Ramos (cell line): ENCODE data around the gene CLMN.
"Not testable (repeated sequence)": the region's sequence is repeated elsewhere in the genome, so short reads cannot be mapped to it uniquely, and the experiment has no call there.

ENCODE experiments used
- in situ Hi-C: fragments of 300-500 bp; cut with MboI; formaldehyde crosslinking; loops from one replicate; pipeline ENCODE4 v1.14.3; 2022; ENCODE audit warnings: low sequenced_read_pairs; ENCODE audit not compliant: unreplicated experiment

CLMN gene

GRCh38 chr14:95291859-95292542, 27.7 kb downstream of the CLMN start:
- in situ Hi-C loops, result no loop called here

DNA sequence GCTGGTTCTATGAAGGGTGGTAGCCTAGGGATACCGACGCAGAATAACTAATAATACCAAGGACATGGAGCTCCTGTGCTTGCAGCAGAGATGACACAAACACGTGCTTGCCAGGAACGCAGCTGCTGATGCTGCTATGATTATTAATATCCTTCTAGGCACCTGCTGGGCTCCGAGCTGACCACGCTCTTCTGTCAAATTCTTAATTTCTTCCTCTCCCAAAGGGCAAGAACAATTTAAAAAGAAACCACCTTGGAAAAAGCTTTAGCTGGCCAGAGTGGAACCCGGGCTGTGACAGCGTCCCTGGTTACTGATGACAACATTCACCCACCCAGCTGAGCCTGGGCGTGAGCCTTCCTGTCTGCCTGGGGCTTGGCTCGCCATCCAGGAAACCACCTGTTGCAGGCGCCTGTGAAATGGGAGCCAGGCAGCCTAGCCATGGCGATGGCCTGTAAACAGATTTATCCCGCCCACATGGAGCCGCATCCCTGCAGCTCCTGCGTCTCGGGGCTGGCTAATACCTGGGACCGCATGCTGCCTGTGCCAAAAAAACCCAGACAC, 28.8 kb downstream of the CLMN start:
- in situ Hi-C loops, result no loop called here

DNA sequence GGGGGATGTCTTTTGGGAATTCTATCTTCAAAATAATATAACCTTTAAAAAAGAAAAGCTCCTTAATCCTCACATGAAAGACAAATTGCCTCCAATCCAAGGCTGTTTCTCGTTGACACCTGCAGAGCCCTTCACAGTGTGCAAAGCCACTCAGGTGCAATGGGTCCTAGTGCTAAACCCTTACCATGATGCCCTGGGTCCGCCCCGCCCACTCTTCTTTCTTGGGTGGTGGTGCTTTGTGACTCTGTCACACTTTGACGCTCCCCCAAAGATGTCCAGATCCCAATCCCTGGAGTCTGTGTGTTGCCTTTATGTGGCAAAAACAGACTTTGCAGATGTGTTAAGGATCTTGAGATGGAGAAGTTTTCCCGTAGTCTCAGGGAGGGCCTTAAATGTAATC, 29.7 kb downstream of the CLMN start:
- in situ Hi-C loops, result no loop called here

DNA sequence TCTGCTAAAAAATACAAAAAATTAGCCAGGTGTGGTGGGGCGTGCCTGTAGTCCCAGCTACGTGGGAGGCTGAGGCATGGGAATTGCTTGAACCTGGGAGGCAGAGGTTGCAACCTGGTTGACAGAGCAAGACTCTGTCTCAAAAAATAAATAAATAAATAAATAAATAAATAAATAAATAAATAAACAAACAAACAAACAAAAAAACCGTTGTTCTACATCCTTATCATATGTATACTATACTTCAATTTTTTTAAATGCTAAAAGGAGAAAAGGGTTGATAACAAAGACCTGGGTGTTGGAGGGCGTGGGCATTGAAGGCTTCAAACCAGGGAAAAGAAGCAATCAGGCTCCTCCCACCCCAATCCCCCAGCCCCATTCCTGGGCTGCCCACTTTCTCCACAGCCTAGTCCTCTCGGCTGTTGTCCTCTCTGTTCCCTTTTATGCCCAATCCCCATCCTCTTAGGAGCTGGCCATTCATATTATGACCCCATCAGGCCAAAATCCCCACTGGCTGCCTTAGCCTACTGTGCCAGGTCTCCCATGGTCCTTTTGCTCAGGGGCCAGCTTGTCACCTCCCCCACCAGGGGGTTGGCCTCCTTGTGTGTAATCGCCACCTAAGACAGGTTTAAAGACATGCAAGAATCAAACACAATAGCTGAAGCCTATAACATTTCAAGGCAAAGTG, 30.2 kb downstream of the CLMN start:
- in situ Hi-C loops, result no loop called here

DNA sequence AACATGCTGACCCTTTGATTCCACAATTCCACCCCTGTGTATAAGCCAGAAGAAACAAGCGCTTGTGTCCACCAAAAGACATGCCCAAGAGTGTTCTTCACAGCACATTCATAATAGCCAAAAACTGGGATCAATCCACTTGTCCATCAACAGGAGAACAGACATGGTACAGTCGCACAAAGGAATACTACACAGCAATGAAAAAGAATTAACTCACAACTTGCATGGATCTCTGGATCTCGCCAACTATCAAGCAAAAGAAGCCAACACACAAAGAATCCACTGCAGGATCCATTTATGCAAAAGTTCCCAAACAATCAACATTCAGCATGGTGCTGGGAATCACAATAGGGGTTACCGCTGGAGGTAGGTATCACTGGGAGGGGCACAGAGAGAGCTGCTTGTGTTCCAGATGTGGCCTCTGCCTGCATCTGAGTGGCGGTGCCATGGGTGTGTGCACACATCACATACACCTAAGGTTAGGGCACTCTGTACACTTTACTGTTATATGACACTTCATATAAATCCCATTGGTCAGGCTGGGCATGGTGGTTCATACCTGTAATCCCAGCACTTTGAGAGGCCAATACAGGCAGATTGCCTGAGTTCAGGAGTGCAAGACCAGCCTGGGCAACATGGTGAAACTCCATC, 30.9 kb downstream of the CLMN start:
- in situ Hi-C loops, result no loop called here

DNA sequence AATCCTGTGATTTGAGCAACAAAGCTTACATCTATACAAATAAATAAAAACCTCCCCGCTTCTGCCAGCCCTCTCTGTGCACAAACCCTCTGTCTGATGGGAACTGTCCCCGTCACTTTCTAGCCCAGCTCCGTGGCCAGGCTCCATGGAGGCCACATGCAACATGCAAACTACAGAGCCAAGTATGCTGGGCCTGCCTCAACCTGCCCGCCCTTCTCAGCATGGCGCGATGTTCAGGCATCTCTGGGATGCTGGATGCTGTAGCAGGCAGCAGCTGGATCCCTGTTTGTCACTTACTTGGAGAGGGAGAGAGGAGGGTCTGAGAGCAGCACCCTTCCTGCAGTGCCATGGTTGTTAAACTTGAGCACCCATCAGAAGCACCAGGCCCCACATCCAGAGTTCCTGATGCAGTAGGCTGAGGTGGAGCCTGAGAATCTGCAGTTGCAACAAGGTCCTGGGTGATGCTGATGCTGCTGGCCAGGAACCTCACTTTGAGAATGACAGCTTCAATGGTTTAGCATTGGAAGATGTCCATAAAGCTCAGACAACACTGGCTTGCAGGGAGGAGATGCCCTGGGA, 32.4 kb downstream of the CLMN start:
- in situ Hi-C loops, result no loop called here

GRCh38 chr14:95286645-95287044, 33.1 kb downstream of the CLMN start:
- in situ Hi-C loops, result no loop called here

DNA sequence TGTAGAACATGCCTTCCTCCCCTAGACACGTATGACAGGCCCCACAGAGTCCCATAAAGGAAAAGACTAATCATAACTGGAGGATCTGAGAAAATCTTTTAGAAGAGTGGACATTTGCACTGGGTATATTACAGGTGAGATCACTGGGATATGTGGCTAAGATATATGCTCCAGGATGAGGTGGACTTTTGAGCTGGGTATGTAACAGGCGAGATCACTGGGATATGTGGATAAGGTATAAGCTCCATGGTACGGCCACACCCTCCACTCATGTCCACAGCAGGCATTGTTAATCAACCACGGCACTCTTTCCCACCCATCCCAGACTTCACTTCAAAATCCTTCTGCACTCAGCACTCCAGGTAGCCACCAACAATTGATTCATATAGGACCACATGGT, 34.1 kb downstream of the CLMN start:
- in situ Hi-C loops, result no loop called here

GRCh38 chr14:95283802-95284201, 35.9 kb downstream of the CLMN start:
- in situ Hi-C loops, result not testable (repeated sequence)

DNA sequence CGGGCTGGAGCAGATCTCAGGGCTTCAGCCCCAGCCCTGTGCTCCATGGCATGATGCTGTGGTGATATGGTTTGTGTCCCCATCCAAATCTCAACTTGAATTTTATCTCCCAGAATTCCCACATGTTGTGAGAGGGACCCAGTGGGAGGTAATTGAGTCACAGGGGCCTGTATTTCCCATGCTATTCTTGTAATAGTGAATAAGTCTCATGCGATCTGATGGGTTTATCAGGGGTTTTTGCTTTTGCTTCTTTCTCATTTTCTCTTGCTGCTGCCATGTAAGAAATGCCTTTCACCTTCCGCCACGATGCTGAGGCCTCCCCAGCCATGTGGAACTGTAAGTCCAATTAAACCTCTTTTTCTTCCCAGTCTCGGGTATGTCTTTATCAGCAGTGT, 36.7 kb downstream of the CLMN start:
- in situ Hi-C loops, result not testable (repeated sequence)

DNA sequence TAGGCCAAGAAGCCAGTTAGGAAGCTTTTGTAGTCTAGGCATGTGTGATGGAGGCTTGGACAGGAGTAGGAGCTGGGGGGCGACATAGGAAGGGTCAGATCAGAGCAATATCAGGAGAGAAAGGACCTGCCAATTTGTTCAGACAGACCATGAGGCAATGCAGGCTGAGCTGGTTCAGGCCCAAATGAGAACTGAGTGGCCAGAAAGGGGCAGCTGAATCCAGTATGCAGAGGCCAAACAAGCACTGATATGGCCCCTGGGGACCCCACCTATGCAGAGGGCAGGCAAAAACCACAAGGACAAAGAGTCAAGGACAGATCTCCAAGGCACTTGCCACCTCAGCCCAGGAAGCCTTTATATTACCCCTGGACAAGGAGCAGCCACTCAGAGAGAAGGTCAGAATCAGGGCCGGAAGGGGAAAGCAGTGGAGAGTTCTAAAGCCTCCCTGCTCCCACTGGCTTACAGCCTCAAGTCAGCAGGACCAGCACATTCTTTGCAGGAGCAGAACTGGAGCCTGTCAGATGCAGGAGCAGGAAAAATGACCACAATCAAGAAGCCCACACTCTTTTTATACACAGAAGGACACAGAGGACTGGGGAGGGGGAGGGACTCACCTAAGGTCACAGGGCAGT, 37.2 kb downstream of the CLMN start:
- in situ Hi-C loops, result no loop called here

DNA sequence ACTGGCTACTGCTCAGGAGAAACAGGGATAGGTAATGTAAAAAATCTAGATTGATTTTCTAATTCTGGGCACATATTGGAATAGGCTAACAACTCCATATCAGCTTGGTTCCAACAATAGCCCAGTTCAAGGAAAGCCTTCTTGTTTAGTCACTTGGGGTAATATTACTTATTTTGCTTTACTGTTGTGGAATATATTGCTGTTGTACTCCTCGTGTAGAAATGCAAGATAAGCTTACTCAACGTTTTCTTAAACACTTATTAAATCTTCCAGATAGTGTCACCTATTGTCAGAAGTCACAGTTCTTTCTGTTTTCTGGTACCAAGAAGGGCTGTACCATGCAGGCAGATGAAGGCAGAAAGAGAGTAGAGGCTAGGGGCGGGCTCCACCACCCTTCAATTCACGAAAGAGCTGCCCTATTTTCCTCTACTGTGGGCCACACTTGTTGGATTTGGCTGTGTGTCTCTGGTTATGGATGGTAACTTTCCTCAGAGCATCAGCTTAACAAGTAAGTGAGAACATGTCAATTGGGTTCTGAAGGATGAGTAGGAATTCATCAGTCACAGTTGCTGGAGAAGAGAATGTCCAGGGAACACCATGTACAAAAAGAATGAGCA, 38.0 kb downstream of the CLMN start:
- in situ Hi-C loops, result no loop called here

- in situ Hi-C loops, result no loop called here
Observed at GRCh38 chr14:95275494-95275893, 44.2 kb downstream of the CLMN start.

DNA sequence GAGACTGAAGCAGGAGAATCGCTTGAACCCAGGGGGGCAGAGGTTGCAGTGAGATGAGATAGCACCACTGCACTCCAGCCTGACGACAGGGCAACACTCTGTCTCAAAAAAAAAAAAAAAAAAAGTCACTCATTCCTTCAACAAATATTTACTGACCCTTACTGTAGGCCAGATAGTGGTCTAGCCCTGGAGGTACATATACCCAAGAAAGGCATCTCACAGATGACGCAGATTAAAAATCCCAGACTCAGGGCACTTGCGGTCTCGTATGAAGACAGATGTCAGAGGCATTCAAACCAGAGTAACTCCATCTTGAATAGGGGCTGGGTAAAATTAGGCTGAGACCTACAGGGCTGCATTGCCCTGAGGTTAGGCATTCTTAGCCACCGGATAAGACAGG, 44.8 kb downstream of the CLMN start:
- in situ Hi-C loops, result no loop called here

GRCh38 chr14:95274279-95274678, 45.4 kb downstream of the CLMN start:
- in situ Hi-C loops, result no loop called here

DNA sequence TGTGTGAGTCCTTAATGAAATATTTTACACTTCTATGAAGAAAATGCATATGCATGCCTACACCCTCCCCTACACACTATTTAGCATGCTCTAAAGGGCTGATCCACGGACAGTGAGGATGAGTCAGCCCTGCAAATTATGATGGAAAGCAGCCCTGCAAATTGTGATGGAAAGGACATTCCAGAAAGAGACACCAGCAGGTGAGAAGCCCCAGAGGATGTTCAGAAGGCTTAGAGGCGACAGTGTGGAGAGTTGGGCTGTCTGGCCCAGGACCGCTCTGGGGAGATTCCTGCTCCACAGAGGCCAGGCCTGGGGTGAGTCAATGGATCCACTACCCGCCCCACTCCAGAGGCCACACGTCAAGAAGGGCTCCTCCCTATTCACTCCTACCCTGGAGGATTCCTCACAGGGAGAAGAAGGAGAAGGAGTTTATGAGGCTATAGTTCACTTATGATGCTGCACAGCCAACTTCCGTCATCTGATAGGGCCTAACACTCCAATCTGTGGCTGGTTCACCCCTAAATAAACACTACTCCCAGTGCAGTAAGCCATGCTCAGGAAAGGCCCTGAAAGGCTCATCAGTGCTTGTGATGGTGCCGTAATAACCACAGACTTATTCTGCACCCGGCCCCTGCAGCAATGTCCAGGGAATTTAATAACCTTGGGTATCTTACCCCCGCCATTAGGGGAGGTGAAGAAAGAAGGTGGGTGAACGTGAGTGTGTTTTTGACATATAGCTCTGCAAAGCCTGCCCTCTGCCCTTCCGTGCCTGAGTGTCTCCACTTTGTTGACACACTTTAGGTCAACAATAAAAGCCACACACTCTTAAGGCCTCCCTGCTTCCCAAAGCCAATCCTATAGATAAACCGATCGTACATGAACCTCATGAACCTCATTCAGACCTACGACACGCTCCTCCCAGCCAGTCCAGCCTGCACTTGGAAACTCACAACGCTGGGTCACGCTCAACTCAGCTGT, 46.4 kb downstream of the CLMN start:
- in situ Hi-C loops, result no loop called here

DNA sequence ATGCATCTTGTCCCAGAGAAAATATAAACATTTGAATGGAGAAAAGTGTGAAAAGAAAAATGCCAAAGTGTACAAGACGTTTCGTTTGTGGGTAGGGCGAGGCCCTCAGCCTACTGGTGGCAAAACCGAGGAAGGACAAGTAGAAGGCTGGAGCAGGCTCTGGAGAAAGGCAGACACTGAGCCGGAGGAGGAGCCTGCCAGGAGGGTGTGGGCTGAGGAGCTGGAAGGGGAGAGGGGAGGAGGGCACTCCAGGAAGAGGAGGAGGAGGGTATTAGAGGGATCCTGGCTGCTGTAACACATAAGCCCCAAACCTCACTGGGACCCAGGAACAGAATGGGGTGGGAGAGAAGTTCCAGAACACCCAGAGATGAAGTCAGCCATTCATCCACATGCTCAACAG, 47.7 kb downstream of the CLMN start:
- in situ Hi-C loops, result no loop called here

DNA sequence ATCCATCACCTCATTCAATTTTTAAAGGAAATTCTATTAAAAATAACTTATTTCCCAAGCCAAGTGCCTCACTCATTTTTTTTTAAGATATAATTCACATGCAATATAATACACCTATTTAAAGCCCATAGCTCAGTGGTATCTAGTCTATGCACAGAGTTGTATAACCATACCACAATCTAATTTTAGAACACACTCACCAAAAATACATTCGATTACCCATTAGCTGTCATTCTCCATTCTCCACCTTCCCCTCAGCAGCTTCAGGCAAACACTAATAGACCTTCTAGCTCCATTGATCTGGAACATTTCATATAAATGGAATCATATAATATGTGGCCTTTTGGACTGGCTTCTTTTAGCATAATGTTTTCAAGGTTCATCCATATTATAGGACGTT, 49.5 kb downstream of the CLMN start:
- in situ Hi-C loops, result no loop called here

GRCh38 chr14:95269493-95269892, 50.2 kb downstream of the CLMN start:
- in situ Hi-C loops, result no loop called here
